ENCODE measurements around the gene PARG. TPM values are rescaled to one million over a fixed set of nuclear protein-coding genes. Genes with fewer than 3 reads are reported as not detected.

Gene PARG
- total and polyA plus RNA-seq, 2 donors (not counting 3 experiments of a cell fraction or from before 2014, with no cell fraction given) = 6.1 to 27.6 TPM

DNA sequence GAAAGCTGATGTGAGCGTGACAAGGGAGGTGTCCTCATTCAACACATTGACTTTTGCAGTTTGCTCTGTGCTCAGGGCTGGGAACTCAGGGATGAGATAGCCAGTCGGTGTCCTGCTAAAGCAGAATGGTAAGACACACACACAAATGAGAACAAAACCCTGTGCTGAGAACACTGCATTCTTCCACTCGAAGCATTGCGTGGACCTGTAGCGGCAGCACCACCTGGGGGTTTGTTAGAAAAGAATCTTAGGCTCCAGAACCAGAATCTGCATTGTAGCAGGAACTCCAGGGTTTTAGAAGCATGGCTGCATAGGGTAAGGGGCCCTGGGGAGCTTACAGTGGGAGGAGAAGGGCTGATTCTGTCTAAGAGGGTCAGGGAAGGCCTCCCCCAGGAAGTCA, 158.2 kb downstream of the PARG start:
- no peaks in the 10 kb centered on the region for H3K79me2 ChIP-seq (ENCODE audit: control insufficient read depth, insufficient read depth, low read length)
- dilution Hi-C loops (cut with MboI; ENCODE audit: extremely low pct_ligation_motif_present, low sequenced_read_pairs) (no loop called here), intact Hi-C loops (cut with micrococcal nuclease) (no loop called here)
- ChIA-PET POLR2A (no interaction called here), CTCF (no interaction called here)
- H3K4me2 ChIP-seq (ENCODE audit: insufficient read depth, low read length) = no peak overlapping the region
- H3K36me3 ChIP-seq (ENCODE audit: control insufficient read depth in 2 of 2, extremely low read depth in 1 of 2, insufficient read depth in 2 of 2, low read length in 2 of 2) = no peaks in the 10 kb centered on the region
- H2AFZ ChIP-seq (ENCODE audit: low read depth, low read length) = no peak overlapping the region
- H3K27me3 ChIP-seq (ENCODE audit: control insufficient read depth in 2 of 2, insufficient read depth in 2 of 2, low read length in 2 of 2) = peaks cover 2 to 4% of the 10 kb centered on the region in 2 experiments
- H4K20me1 ChIP-seq (replicated peaks; ENCODE audit: control insufficient read depth, extremely low read depth, insufficient read depth, low read length) = no peaks in the 10 kb centered on the region
- H3K9me1 ChIP-seq (replicated peaks; ENCODE audit: control insufficient read depth, extremely low read depth, insufficient read depth, low read length) = no peaks in the 10 kb centered on the region
- FAIRE-seq = no peak
- DNase-seq (ENCODE audit: low read depth, low spot score) = no peak
- no peak overlapping the region for H3K9ac ChIP-seq (replicated peaks; ENCODE audit: extremely low read depth, insufficient read depth, low read length)
- H3K27ac ChIP-seq (ENCODE audit: insufficient read depth, low read depth, low read length) = no peak overlapping the region
- TF ChIP-seq JUN (IDR thresholded peaks at IDR 0.05; ENCODE audit: borderline replicate concordance, insufficient read depth, insufficient read length, low read depth) (no peak), POLR2A (IDR thresholded peaks at IDR 0.05; ENCODE audit: low read depth, low read length) (no peak), MYC (IDR thresholded peaks at IDR 0.05; ENCODE audit: low read depth, low read length) (no peak), MAX (IDR thresholded peaks at IDR 0.05; ENCODE audit: insufficient read depth, insufficient read length) (no peak), POLR2AphosphoS5 (IDR thresholded peaks at IDR 0.05; ENCODE audit: insufficient read depth, low read depth, low read length) (no peak), GATA2 (IDR thresholded peaks at IDR 0.05; ENCODE audit: insufficient read depth, insufficient read length, low read depth, low read length) (no peak), FOS (IDR thresholded peaks at IDR 0.05; ENCODE audit: borderline replicate concordance, insufficient read depth, low read length) (no peak), EZH2 (IDR thresholded peaks at IDR 0.05; ENCODE audit: borderline replicate concordance, low read depth, low read length, severe bottlenecking) (no peak)
- TF ChIP-seq, protein P1, sequence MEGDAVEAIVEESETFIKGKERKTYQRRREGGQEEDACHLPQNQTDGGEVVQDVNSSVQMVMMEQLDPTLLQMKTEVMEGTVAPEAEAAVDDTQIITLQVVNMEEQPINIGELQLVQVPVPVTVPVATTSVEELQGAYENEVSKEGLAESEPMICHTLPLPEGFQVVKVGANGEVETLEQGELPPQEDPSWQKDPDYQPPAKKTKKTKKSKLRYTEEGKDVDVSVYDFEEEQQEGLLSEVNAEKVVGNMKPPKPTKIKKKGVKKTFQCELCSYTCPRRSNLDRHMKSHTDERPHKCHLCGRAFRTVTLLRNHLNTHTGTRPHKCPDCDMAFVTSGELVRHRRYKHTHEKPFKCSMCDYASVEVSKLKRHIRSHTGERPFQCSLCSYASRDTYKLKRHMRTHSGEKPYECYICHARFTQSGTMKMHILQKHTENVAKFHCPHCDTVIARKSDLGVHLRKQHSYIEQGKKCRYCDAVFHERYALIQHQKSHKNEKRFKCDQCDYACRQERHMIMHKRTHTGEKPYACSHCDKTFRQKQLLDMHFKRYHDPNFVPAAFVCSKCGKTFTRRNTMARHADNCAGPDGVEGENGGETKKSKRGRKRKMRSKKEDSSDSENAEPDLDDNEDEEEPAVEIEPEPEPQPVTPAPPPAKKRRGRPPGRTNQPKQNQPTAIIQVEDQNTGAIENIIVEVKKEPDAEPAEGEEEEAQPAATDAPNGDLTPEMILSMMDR (IDR thresholded peaks at IDR 0.05; ENCODE audit: extremely low read depth in 1 of 2, insufficient read depth in 1 of 2, low read depth in 1 of 2, low read length in 2 of 2) = no peak
- no peaks in the 10 kb centered on the region for H3K4me1 ChIP-seq (ENCODE audit: control insufficient read depth, extremely low read depth, insufficient read depth, low read length)
- no TSS peak for BruUV-seq (replicated peaks)
- H3K4me3 ChIP-seq (replicated peaks in 1 of 3; ENCODE audit: insufficient read depth in 1 of 3, low read depth in 1 of 3, low read length in 3 of 3) = no peak overlapping the region
- no peaks in the 10 kb centered on the region for H3K9me3 ChIP-seq (replicated peaks; ENCODE audit: control insufficient read depth, insufficient read depth, low read length)

Measured in endothelial cell of umbilical vein (primary cell).